NCI-H1930 (cell line): ENCODE measurements around the gene AKT1.
"Not testable (repeated sequence)": the region's sequence is repeated elsewhere in the genome, so short reads cannot be mapped to it uniquely, and the experiment has no call there.

ENCODE experiments used
- DNase-seq, 2 experiments: peaks; one replicate each; lab custom pipeline; 2025; lab: John Stamatoyannopoulos, UW

The AKT1 gene

GRCh38 chr14:104818714-104819161, 23.2 kb upstream of the AKT1 start:
- DNase-seq, result no peak

- DNase-seq, result no peak
Measured at GRCh38 chr14:104817930-104818713, 22.6 kb upstream of the AKT1 start.

- no peak for DNase-seq
Measured at GRCh38 chr14:104816616-104816884, 21.0 kb upstream of the AKT1 start.

GRCh38 chr14:104814701-104815100, 19.2 kb upstream of the AKT1 start:
- DNase-seq, result not testable (repeated sequence)

GRCh38 chr14:104813286-104813685, 17.7 kb upstream of the AKT1 start:
- DNase-seq, result no peak

GRCh38 chr14:104810316-104810715, 14.8 kb upstream of the AKT1 start:
- DNase-seq, result no peak

- DNase-seq, result no peak
Measured at GRCh38 chr14:104808456-104808855, 12.9 kb upstream of the AKT1 start.

GRCh38 chr14:104806625-104807465, 11.3 kb upstream of the AKT1 start:
- DNase-seq, result no peak

- no peak for DNase-seq
Measured at GRCh38 chr14:104805941-104806624, 10.5 kb upstream of the AKT1 start.

GRCh38 chr14:104805326-104805678, 9.8 kb upstream of the AKT1 start:
- no peak for DNase-seq

- no peak for DNase-seq
Measured at GRCh38 chr14:104804481-104805325, 9.2 kb upstream of the AKT1 start.

GRCh38 chr14:104803912-104804410, 8.4 kb upstream of the AKT1 start:
- DNase-seq, result no peak

GRCh38 chr14:104803280-104803911, 7.8 kb upstream of the AKT1 start:
- DNase-seq, result no peak

- no peak for DNase-seq
Measured at GRCh38 chr14:104802394-104803184, 7.0 kb upstream of the AKT1 start.

GRCh38 chr14:104801520-104802393, 6.2 kb upstream of the AKT1 start:
- DNase-seq, result no peak

GRCh38 chr14:104800771-104801519, 5.4 kb upstream of the AKT1 start, which contains the start of gene ZBTB42:
Gene ZBTB42 (plus strand): TSS chr14:104801101. CDS start chr14:104801198, 97 bp downstream.
- DNase-seq, result peak in 1 of 2 experiments; percentile 67

GRCh38 chr14:104800015-104800770, 4.6 kb upstream of the AKT1 start:
- peak; percentile 72 to 84 for DNase-seq
